PC-3 (cell line): ENCODE measurements around the gene LRRC3B. TPM values are rescaled to one million over a fixed set of nuclear protein-coding genes. Genes with fewer than 3 reads are reported as not detected.

Experiments
- ATAC-seq: fragments of 200-7000 bp; cut with Tn5 transposase; 2 replicates; pipeline ENCODE4 v1.9.1; 2020; ENCODE audit warnings: mild to moderate bottlenecking, moderate library complexity
- BruUV-seq: library from RNA; stranded (reverse); fragments of 400-500 nt; replicated peaks from 2 replicates; lab custom pipeline; 2021; lab: Mats Ljungman, UMichigan
- CTCF ChIA-PET: fragments of 300-600 bp; sonication (Branson Sonifier 250); formaldehyde crosslinking; loops from one replicate; lab custom pipeline; 2022; ENCODE audit warnings: antibody characterized with exemption; lab: Charles Lee
- POLR2A ChIA-PET: fragments of 300-600 bp; sonication (Branson Sonifier 250); formaldehyde crosslinking; loops from one replicate; lab custom pipeline; 2022; ENCODE audit warnings: antibody characterized with exemption; ENCODE audit not compliant: unreplicated experiment; lab: Charles Lee
- DNase-seq: peaks from one replicate; pipeline ENCODE4 v3.0.0-alpha.2; 2015
- H2AFZ ChIP-seq: fragments of 300-600 bp; sonication (generic); 2 replicates; pipeline ENCODE4 v1.6.0; 2016; ENCODE audit warnings: antibody characterized with exemption, low read length
- H3F3A ChIP-seq: fragments of 300-600 bp; sonication (generic); one replicate; pipeline ENCODE4 v1.6.0; 2017; ENCODE audit warnings: antibody characterized with exemption, low read length, control low read depth, mild to moderate bottlenecking; ENCODE audit not compliant: unreplicated experiment
- H3K27ac ChIP-seq: fragments of 300-600 bp; sonication (generic); 2 replicates; pipeline ENCODE4 v1.5.1; 2016; ENCODE audit warnings: mild to moderate bottlenecking, low read length
- H3K27me3 ChIP-seq: fragments of 300-600 bp; sonication (generic); 2 replicates; pipeline ENCODE4 v1.6.1; 2016; ENCODE audit warnings: low read length, mixed read lengths
- H3K36me3 ChIP-seq: fragments of 300-600 bp; sonication (generic); 2 replicates; pipeline ENCODE4 v1.6.1; 2016; ENCODE audit warnings: low read depth, mixed run types, low read length, mixed read lengths
- H3K4me1 ChIP-seq: fragments of 300-600 bp; sonication (generic); 2 replicates; pipeline ENCODE4 v1.5.1; 2016; ENCODE audit warnings: low read length; ENCODE audit not compliant: insufficient read depth
- H3K4me2 ChIP-seq: fragments of 300-600 bp; sonication (generic); 2 replicates; pipeline ENCODE4 v1.6.0; 2016; ENCODE audit warnings: low read length
- H3K4me3 ChIP-seq: fragments of 300-600 bp; sonication (generic); 2 replicates; pipeline ENCODE4 v1.5.1; 2016; ENCODE audit warnings: mild to moderate bottlenecking, low read length, mixed read lengths
- H3K79me2 ChIP-seq: fragments of 300-600 bp; sonication (generic); 2 replicates; pipeline ENCODE4 v1.6.1; 2017; ENCODE audit warnings: low read length, mixed read lengths
- H3K9ac ChIP-seq: fragments of 300-600 bp; sonication (generic); 2 replicates; pipeline ENCODE4 v1.6.0; 2016; ENCODE audit warnings: mild to moderate bottlenecking, low read length
- H3K9me2 ChIP-seq: fragments of 300-600 bp; sonication (generic); replicated peaks from 2 replicates; pipeline ENCODE4 v1.6.1; 2016; ENCODE audit warnings: mixed run types, low read length, mixed read lengths
- H3K9me3 ChIP-seq: fragments of 300-600 bp; sonication (generic); 2 replicates; pipeline ENCODE4 v1.6.1; 2016; ENCODE audit warnings: low read length, mixed read lengths
- H4K20me1 ChIP-seq: fragments of 300-600 bp; sonication (generic); 2 replicates; pipeline ENCODE4 v1.6.1; 2016; ENCODE audit warnings: low read length, mixed read lengths
- EZH2 ChIP-seq: fragments of 300-600 bp; sonication (generic); IDR thresholded peaks from one replicate; pipeline ENCODE4 v1.6.1; 2017; ENCODE audit warnings: antibody characterized with exemption, mild to moderate bottlenecking, low read length; ENCODE audit not compliant: unreplicated experiment
- EZH2phosphoT487 ChIP-seq: fragments of 300-600 bp; sonication (generic); IDR thresholded peaks from 2 replicates; pipeline ENCODE4 v1.6.1; 2018; ENCODE audit warnings: mild to moderate bottlenecking, antibody characterized with exemption, low read length, borderline replicate concordance
- intact Hi-C: fragments of 100-400 bp; cut with micrococcal nuclease; formaldehyde crosslinking; loops from 2 replicates; pipeline ENCODE4 v1.9.0; 2023
- total RNA-seq: library from RNA; depleted of rRNA; stranded (reverse); fragments of >200 nt; gene quantifications from 2 replicates; pipeline ENCODE4 v1.2.3, GENCODE V29; 2014
- TF ChIP-seq, protein P1 (sequence below): fragments of 300-600 bp; sonication (generic); conservative IDR thresholded peaks from 2 replicates; pipeline ENCODE4 v1.5.1; 2017; ENCODE audit warnings: antibody characterized with exemption, low read depth, mild to moderate bottlenecking, low read length

The LRRC3B gene
- total RNA-seq, 1 experiment from 2014 or later, result not detected

DNA sequence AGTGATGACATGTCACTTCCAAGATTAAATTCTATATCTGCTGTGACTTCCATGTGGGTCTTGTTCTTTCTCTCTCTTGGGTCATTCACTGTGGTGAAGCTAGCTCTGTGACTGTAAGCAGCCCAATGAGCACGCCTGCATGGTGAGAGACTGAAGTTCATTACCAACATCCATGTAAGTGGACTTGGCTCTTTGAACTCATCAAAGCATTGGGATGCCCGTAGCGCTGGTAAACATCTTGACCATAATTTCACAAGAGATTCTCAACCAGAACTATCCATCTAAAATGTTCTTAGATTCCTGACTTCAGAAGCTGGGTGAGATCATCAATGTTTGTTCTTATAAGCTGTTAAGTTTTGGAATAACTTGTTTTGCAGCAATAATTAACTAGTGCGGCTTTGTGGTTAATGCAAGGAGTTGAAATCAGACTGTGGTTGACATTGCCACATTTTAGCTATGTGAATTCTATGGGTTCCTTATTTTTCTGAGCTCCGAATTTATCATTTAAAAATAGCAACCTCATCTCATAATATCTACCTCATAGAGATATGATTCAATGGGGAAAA, 31.6 kb upstream of the LRRC3B start:
- H4K20me1 ChIP-seq, result no peaks in the 10 kb centered on the region
- H3K4me3 ChIP-seq, result no peak overlapping the region
- H3K4me2 ChIP-seq, result no peak overlapping the region
- H3K36me3 ChIP-seq, result no peaks in the 10 kb centered on the region
- no peak overlapping the region for H3K27ac ChIP-seq
- no peaks in the 10 kb centered on the region for H3K4me1 ChIP-seq
- POLR2A ChIA-PET, result no interaction called here
- no TSS peak for BruUV-seq
- no peaks in the 10 kb centered on the region for H3K9me2 ChIP-seq
- intact Hi-C loops, result no loop called here
- DNase-seq (no peak), ATAC-seq (no peak)
- no peak overlapping the region for H3K9ac ChIP-seq
- H3F3A ChIP-seq, result no peaks in the 10 kb centered on the region
- no peaks in the 10 kb centered on the region for H3K79me2 ChIP-seq
- peaks cover 23% of the 10 kb centered on the region; the same call in 1 of the 2 replicates for H3K9me3 ChIP-seq
- CTCF ChIA-PET, result no interaction called here
- H3K27me3 ChIP-seq, result no peaks in the 10 kb centered on the region
- TF ChIP-seq EZH2phosphoT487 (no peak), EZH2 (no peak)
- TF ChIP-seq, protein P1, sequence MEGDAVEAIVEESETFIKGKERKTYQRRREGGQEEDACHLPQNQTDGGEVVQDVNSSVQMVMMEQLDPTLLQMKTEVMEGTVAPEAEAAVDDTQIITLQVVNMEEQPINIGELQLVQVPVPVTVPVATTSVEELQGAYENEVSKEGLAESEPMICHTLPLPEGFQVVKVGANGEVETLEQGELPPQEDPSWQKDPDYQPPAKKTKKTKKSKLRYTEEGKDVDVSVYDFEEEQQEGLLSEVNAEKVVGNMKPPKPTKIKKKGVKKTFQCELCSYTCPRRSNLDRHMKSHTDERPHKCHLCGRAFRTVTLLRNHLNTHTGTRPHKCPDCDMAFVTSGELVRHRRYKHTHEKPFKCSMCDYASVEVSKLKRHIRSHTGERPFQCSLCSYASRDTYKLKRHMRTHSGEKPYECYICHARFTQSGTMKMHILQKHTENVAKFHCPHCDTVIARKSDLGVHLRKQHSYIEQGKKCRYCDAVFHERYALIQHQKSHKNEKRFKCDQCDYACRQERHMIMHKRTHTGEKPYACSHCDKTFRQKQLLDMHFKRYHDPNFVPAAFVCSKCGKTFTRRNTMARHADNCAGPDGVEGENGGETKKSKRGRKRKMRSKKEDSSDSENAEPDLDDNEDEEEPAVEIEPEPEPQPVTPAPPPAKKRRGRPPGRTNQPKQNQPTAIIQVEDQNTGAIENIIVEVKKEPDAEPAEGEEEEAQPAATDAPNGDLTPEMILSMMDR, result no peak
- no peak overlapping the region for H2AFZ ChIP-seq

DNA sequence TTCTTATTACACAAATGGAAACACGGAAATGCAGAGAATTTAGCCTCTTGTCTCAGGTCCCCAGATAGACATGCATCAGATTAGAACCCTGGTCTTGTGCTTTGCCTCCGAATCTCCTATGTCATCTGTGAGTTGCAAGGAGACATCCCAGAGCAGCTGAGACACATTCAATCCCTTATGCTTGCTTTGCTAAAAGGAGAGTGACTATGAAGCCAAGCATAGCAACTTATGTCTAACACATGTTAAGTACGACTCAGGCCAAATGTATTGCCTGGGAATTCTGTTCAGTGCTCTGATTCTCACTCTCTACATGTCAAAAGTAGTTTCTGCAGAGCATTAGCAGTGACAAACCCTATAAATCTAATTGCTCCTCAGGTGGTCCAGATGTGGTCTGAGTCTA, 30.6 kb upstream of the LRRC3B start:
- ChIA-PET POLR2A (no interaction called here), CTCF (no interaction called here)
- no peaks in the 10 kb centered on the region for H3K36me3 ChIP-seq

DNA sequence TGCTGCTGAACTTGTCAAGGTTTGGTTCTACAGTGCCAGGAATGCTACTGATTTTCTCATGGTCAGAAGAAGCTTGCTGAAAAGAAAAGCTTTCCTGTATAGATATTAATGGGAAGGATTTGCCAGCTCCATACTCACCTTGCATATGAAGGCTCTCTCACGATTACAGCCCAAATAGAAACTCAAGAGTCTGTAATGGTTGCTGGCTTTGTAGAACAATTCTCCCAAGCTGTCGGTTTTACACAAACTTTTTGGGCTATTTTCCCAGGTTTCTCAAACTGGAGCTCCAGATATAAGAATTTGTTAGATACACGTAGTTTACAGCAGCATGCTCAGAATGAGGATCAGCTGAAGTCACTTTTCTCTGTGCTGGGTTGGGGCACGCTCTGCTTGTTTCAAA, 30.1 kb upstream of the LRRC3B start:
- Histone ChIP-seq H3K79me2 (no peaks in the 10 kb centered on the region), H4K20me1 (no peaks in the 10 kb centered on the region), H3F3A (no peaks in the 10 kb centered on the region), H3K27ac (no peak overlapping the region), H3K9ac (no peak overlapping the region), H3K9me2 (no peaks in the 10 kb centered on the region), H3K4me3 (no peak overlapping the region), H2AFZ (no peak overlapping the region), H3K36me3 (no peaks in the 10 kb centered on the region), H3K9me3 (peaks cover 21% of the 10 kb centered on the region; the same call in 1 of the 2 replicates), H3K4me2 (no peak overlapping the region), H3K27me3 (no peaks in the 10 kb centered on the region), H3K4me1 (no peaks in the 10 kb centered on the region)
- no TSS peak for BruUV-seq
- POLR2A ChIA-PET, result no interaction called here
- DNase-seq (no peak), ATAC-seq (no peak)
- intact Hi-C loops, result no loop called here
- no peak for TF ChIP-seq EZH2phosphoT487
- TF ChIP-seq, protein P1, result no peak
- no peak for TF ChIP-seq EZH2
- CTCF ChIA-PET, result no interaction called here

More for the DNA sequence above, 30.6 kb upstream of the LRRC3B start:
- H3F3A ChIP-seq, result no peaks in the 10 kb centered on the region
- H2AFZ ChIP-seq, result no peak overlapping the region
- no peak overlapping the region for H3K27ac ChIP-seq
- DNase-seq (no peak), ATAC-seq (no peak)
- H3K27me3 ChIP-seq, result no peaks in the 10 kb centered on the region
- BruUV-seq, result no TSS peak
- no peaks in the 10 kb centered on the region for H4K20me1 ChIP-seq
- H3K4me2 ChIP-seq, result no peak overlapping the region
- H3K9me3 ChIP-seq, result peaks cover 23% of the 10 kb centered on the region; the same call in 1 of the 2 replicates
- intact Hi-C loops, result no loop called here
- H3K9me2 ChIP-seq, result no peaks in the 10 kb centered on the region
- H3K4me3 ChIP-seq, result no peak overlapping the region
- H3K79me2 ChIP-seq, result no peaks in the 10 kb centered on the region
- no peak overlapping the region for H3K9ac ChIP-seq
- no peaks in the 10 kb centered on the region for H3K4me1 ChIP-seq
- TF ChIP-seq EZH2phosphoT487 (no peak), EZH2 (no peak)
- TF ChIP-seq, protein P1, result no peak
